C4-2B (cell line): ENCODE results near the gene AHI1.

ENCODE experiments used
- H3K27ac ChIP-seq: fragments of 450-650 bp; 2 replicates; pipeline ENCODE4 v1.5.1; 2017
- CTCF ChIP-seq: fragments of 450-650 bp; conservative IDR thresholded peaks from 2 replicates; pipeline ENCODE4 v1.5.1; 2017; ENCODE audit warnings: mild to moderate bottlenecking
- ZFX ChIP-seq: fragments of 450-650 bp; IDR thresholded peaks from 2 replicates; pipeline ENCODE4 v1.6.1; 2017

AHI1 gene

DNA sequence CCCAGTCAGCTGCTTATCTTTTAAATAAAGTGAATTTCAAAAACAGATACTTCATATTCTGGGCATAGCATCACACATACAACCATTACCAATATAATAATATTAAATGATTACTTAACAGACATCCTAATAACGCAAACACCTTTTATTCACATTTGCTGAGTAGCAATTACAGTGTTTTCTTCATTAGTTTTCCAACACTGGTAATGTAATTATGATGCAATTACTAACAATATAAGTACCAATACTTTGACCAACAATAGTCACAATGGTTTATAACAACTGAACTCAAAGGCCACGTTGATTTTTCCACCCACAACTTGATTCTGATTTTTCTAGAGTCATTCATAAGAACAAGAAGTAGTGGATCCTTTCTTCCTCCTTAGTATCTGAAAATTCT, 212.4 kb downstream of the AHI1 start:
- TF ChIP-seq CTCF (no peak), ZFX (no peak)
- no peak overlapping the region for H3K27ac ChIP-seq

- TF ChIP-seq CTCF = no peak
- TF ChIP-seq ZFX = no peak
- no peak overlapping the region for H3K27ac ChIP-seq
These were observed 213.6 kb downstream of the AHI1 start for GRCh38 chr6:135283926-135284325.

- no peak for TF ChIP-seq ZFX
- TF ChIP-seq CTCF = no peak
These were observed 215.1 kb downstream of the AHI1 start for GRCh38 chr6:135282395-135282794.

DNA sequence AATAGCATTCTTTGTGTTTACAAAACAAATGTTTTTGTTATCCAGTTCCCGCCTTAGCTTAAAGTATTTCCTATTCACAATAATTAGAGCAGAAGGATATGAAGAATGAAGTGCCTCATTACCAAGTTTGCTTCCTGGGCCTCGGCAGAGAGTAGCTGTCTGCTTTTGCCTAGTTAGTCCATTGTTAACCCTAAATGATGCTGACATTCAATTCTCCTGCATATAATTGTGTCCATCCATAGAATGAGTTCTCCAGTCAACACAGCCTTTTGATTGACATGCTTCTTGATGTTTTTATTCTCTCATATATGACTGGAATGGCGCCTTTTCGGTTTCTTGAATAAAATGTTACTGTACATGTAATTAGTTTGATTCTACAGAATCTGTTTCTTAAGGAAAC, 215.6 kb downstream of the AHI1 start:
- no peak overlapping the region for H3K27ac ChIP-seq
- no peak for TF ChIP-seq ZFX
- TF ChIP-seq CTCF = no peak

More at GRCh38 chr6:135282395-135282794, 215.1 kb downstream of the AHI1 start:
- H3K27ac ChIP-seq = no peak overlapping the region

- no peak overlapping the region for H3K27ac ChIP-seq
These were observed 216.3 kb downstream of the AHI1 start for GRCh38 chr6:135281227-135281626.

DNA sequence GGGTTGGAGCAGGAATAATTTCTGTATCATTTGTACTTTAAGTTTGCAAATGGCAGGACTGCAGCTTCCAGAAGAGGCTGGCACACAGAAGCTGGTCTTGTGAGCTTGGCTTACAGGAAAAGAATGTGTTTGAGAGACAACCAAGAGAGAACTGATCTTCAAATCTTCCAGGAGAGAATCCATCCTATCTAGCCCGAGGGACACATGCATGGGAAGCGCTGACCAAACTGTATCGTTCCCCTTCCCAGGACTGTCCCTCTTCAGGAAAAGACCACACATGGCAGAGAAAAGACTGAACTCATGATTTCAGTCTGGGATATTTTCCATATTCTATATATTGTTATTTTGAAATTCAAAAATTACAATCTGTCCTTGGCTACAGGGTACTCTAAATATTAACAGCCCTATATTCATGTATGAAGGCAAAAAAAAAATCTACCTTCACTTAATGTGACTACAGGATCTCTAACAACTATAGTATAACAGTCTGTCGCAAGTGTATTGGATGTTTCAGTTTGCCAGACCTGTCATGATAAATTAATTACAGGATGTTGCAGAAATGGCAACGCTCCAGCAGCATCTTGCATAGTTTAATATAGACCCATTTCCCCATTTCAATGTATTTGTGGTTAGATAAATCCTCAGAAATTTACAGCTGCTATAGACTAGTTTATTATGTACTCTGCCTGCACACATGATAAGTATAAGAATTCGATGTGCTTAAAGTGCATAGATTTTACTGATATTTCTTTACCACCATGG, 217.0 kb downstream of the AHI1 start:
- no peak for TF ChIP-seq ZFX
- no peak for TF ChIP-seq CTCF
- no peak overlapping the region for H3K27ac ChIP-seq

More at GRCh38 chr6:135281227-135281626, 216.3 kb downstream of the AHI1 start:
- TF ChIP-seq ZFX (no peak), CTCF (no peak)

GRCh38 chr6:135277422-135277821, 220.1 kb downstream of the AHI1 start:
- TF ChIP-seq ZFX = no peak
- no peak overlapping the region for H3K27ac ChIP-seq
